ENCODE data around the gene AKT1S1. TPM values are rescaled to one million over a fixed set of nuclear protein-coding genes. Genes with fewer than 3 reads are reported as not detected.
A peak's percentile ranks its signal among the peaks of the same experiment; 100 is the strongest.

Gene AKT1S1
- total and polyA plus RNA-seq, 2 donors from 2014 or later, result 33.7 to 47.2 TPM

GRCh38 chr19:49850487-49851342, 26.4 kb downstream of the AKT1S1 start, which contains the start of gene PTOV1:
Gene PTOV1, plus strand, starts transcription at chr19:49851159.
- Histone ChIP-seq H3K4me3 (ENCODE audit: low read length in 3 of 3) (peak within 1 kb of the TSS; percentile 76 to 91 (median 87)), H3K27me3 (ENCODE audit: control insufficient read depth, insufficient read depth, low read length) (no peaks in the 10 kb centered on the region), H3K9me3 (ENCODE audit: control insufficient read depth in 2 of 3, insufficient read depth in 1 of 3, low read length in 3 of 3) (no peaks in the 10 kb centered on the region), H3K27ac (ENCODE audit: low read depth in 2 of 2, low read length in 2 of 2) (peak within 1 kb of the TSS; percentile 98 to 99), H3K36me3 (ENCODE audit: control insufficient read depth in 2 of 3, insufficient read depth in 3 of 3, low read length in 3 of 3) (peaks cover 0 to 6% (median 5%) of the 10 kb centered on the region in 3 donors), H3K9ac (ENCODE audit: low read length in 3 of 3) (peak within 1 kb of the TSS; percentile 51 to 94 (median 85)), H3K4me1 (ENCODE audit: control insufficient read depth in 2 of 3, insufficient read depth in 2 of 3, low read depth in 1 of 3, low read length in 3 of 3) (peaks cover 0 to 17% (median 9%) of the 10 kb centered on the region in 3 donors)
- FAIRE-seq (no peak), DNase-seq (peak; percentile 92 to 96 (median 96))
- intact Hi-C loops (cut with DNase I), result no loop called here
- no peak for TF ChIP-seq CTCF (IDR thresholded peaks at IDR 0.05; ENCODE audit: borderline replicate concordance, extremely low read depth, insufficient read depth)

- Histone ChIP-seq H3K4me1 (ENCODE audit: control insufficient read depth in 2 of 3, insufficient read depth in 2 of 3, low read depth in 1 of 3, low read length in 3 of 3) (peaks cover 0 to 17% (median 9%) of the 10 kb centered on the region in 3 donors), H3K9ac (ENCODE audit: low read length in 3 of 3) (peak overlapping the region in 2 of 3 donors; percentile 63 to 94), H3K4me3 (ENCODE audit: low read length in 3 of 3) (peak overlapping the region; percentile 3 to 91 (median 87)), H3K36me3 (ENCODE audit: control insufficient read depth in 2 of 3, insufficient read depth in 3 of 3, low read length in 3 of 3) (peaks cover 0 to 3% (median 3%) of the 10 kb centered on the region in 3 donors), H3K9me3 (ENCODE audit: control insufficient read depth in 2 of 3, insufficient read depth in 1 of 3, low read length in 3 of 3) (no peaks in the 10 kb centered on the region), H3K27ac (ENCODE audit: low read depth in 2 of 2, low read length in 2 of 2) (peak overlapping the region; percentile 82 to 99), H3K27me3 (ENCODE audit: control insufficient read depth, insufficient read depth, low read length) (no peaks in the 10 kb centered on the region)
- intact Hi-C loops (cut with DNase I), result no loop called here
- DNase-seq (no peak), FAIRE-seq (no peak)
- no peak for TF ChIP-seq CTCF (IDR thresholded peaks at IDR 0.05; ENCODE audit: borderline replicate concordance, extremely low read depth, insufficient read depth)
Observed at GRCh38 chr19:49850221-49850486, 27.0 kb downstream of the AKT1S1 start.

- H3K4me1 ChIP-seq (ENCODE audit: control insufficient read depth in 2 of 3, insufficient read depth in 2 of 3, low read depth in 1 of 3, low read length in 3 of 3), result peaks cover 0 to 17% (median 9%) of the 10 kb centered on the region in 3 donors
- no peaks in the 10 kb centered on the region for H3K27me3 ChIP-seq (ENCODE audit: control insufficient read depth, insufficient read depth, low read length)
- no peaks in the 10 kb centered on the region for H3K36me3 ChIP-seq (ENCODE audit: control insufficient read depth in 2 of 3, insufficient read depth in 3 of 3, low read length in 3 of 3)
- peak overlapping the region in 2 of 3 donors; percentile 87 to 91 for H3K4me3 ChIP-seq (ENCODE audit: low read length in 3 of 3)
- intact Hi-C loops (cut with DNase I), result no loop called here
- peak overlapping the region; percentile 82 to 99 for H3K27ac ChIP-seq (ENCODE audit: low read depth in 2 of 2, low read length in 2 of 2)
- FAIRE-seq (no peak), DNase-seq (no peak)
- no peaks in the 10 kb centered on the region for H3K9me3 ChIP-seq (ENCODE audit: control insufficient read depth in 2 of 3, insufficient read depth in 1 of 3, low read length in 3 of 3)
- TF ChIP-seq CTCF (IDR thresholded peaks at IDR 0.05; ENCODE audit: borderline replicate concordance, extremely low read depth, insufficient read depth), result no peak
- peak overlapping the region in 1 of 3 donors; percentile 94 for H3K9ac ChIP-seq (ENCODE audit: low read length in 3 of 3)
Observed at GRCh38 chr19:49849433-49850220, 27.5 kb downstream of the AKT1S1 start.

Data from kidney (tissue), 14 donors.